ENCODE measurements around the gene TSPAN9.

The TSPAN9 gene

GRCh38 chr12:3164454-3165077 lies 87.4 kb downstream of the TSPAN9 start:
- DNase-seq (ENCODE audit: low read depth): no peak
- H3K4me3 ChIP-seq (ENCODE audit: low read length): no peak overlapping the region
- TF ChIP-seq, protein P1, sequence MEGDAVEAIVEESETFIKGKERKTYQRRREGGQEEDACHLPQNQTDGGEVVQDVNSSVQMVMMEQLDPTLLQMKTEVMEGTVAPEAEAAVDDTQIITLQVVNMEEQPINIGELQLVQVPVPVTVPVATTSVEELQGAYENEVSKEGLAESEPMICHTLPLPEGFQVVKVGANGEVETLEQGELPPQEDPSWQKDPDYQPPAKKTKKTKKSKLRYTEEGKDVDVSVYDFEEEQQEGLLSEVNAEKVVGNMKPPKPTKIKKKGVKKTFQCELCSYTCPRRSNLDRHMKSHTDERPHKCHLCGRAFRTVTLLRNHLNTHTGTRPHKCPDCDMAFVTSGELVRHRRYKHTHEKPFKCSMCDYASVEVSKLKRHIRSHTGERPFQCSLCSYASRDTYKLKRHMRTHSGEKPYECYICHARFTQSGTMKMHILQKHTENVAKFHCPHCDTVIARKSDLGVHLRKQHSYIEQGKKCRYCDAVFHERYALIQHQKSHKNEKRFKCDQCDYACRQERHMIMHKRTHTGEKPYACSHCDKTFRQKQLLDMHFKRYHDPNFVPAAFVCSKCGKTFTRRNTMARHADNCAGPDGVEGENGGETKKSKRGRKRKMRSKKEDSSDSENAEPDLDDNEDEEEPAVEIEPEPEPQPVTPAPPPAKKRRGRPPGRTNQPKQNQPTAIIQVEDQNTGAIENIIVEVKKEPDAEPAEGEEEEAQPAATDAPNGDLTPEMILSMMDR (conservative IDR thresholded peaks at IDR 0.05; ENCODE audit: low read length): no peak

DNA sequence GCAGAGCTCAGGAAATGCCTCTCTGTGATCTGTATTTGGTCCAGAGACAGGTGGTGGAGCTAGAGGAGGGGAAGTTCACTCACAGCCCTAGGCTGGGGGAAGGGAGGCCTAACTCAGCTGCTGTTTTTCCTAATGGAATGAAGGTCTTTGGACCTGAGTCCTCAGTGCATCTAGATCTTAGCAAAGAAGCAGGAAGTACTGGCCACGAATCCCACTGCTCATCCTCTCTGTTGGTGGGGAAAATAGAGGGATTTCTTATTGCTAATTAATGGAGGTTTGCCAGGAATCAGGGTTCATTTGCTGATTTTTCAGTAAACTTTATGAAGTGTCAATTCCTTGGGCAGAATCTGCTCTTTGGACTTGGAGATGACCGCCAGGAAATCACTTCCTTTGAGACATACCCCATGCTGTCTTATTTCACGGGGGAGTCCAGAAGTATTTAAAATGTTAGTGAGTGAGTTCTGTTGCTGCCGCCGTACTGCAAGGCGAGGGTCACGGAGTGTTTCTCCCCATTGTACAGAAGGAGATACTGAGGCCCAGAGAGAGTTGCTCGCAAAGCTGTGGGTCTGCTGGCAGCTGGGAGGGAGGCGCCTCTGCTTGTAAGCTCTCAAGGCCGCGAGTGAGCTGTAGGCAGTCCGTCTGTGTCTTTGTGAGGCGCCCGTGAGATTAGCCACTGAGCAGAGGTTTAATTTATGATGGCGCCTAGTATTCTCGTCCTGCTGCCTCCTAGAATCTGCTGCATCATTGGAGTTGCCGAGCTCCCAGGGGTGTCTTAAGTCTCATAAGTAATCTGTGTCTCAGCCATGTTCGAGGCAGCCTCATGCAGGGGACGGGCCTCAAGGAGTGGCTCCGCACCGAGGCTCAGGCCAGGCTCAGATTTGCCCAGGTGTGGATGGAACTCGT lies 88.2 kb downstream of the TSPAN9 start:
- H3K4me3 ChIP-seq (ENCODE audit: low read length): no peak overlapping the region
- TF ChIP-seq, protein P1 (conservative IDR thresholded peaks at IDR 0.05; ENCODE audit: low read length): no peak
- DNase-seq (ENCODE audit: low read depth): no peak

GRCh38 chr12:3167636-3168035 lies 90.5 kb downstream of the TSPAN9 start:
- H3K4me3 ChIP-seq (ENCODE audit: low read length): no peak overlapping the region
- TF ChIP-seq, protein P1 (conservative IDR thresholded peaks at IDR 0.05; ENCODE audit: low read length): no peak
- no peak for DNase-seq (ENCODE audit: low read depth)

GRCh38 chr12:3168223-3169221 lies 91.3 kb downstream of the TSPAN9 start:
- DNase-seq (ENCODE audit: low read depth): peak; percentile 83
- TF ChIP-seq, protein P1 (conservative IDR thresholded peaks at IDR 0.05; ENCODE audit: low read length): no peak
- H3K4me3 ChIP-seq (ENCODE audit: low read length): no peak overlapping the region

- H3K4me3 ChIP-seq (ENCODE audit: low read length): no peak overlapping the region
- peak; percentile 82 for DNase-seq (ENCODE audit: low read depth)
- TF ChIP-seq, protein P1 (conservative IDR thresholded peaks at IDR 0.05; ENCODE audit: low read length): no peak
Observed at GRCh38 chr12:3170423-3171194, 93.4 kb downstream of the TSPAN9 start.

GRCh38 chr12:3171195-3171591 lies 94.0 kb downstream of the TSPAN9 start:
- TF ChIP-seq, protein P1 (conservative IDR thresholded peaks at IDR 0.05; ENCODE audit: low read length): no peak
- no peak overlapping the region for H3K4me3 ChIP-seq (ENCODE audit: low read length)
- DNase-seq (ENCODE audit: low read depth): no peak

Data from AG10803 (cell line).